ENCODE results near the gene CYB561A3. TPM values are rescaled to one million over a fixed set of nuclear protein-coding genes. Genes with fewer than 3 reads are reported as not detected.

Gene CYB561A3
- total RNA-seq, 4 donors from 2014 or later = 75.9 to 112 (median 87.4) TPM

- no peak for TF ChIP-seq POLR2A (IDR thresholded peaks at IDR 0.05)
- no peak for TF ChIP-seq CTCF (IDR thresholded peaks at IDR 0.05)
- H3K4me3 ChIP-seq = no peak overlapping the region
- H3K27ac ChIP-seq = peak overlapping the region in 3 of 4 donors; percentile 25 to 73 (median 51)
- H3K9me3 ChIP-seq = no peaks in the 10 kb centered on the region
- no peak for DNase-seq
- no peaks in the 10 kb centered on the region for H3K27me3 ChIP-seq
- H3K36me3 ChIP-seq = no peaks in the 10 kb centered on the region
- peaks cover 0 to 16% (median 0%) of the 10 kb centered on the region in 4 donors for H3K4me1 ChIP-seq
Measured at GRCh38 chr11:61380884-61381283, 19.2 kb upstream of the CYB561A3 start.

GRCh38 chr11:61378713-61379313 is 17.1 kb upstream of the CYB561A3 start:
- Histone ChIP-seq H3K4me3 (no peak overlapping the region), H3K27me3 (no peaks in the 10 kb centered on the region), H3K4me1 (peaks cover 0 to 7% (median 0%) of the 10 kb centered on the region in 4 donors), H3K27ac (no peak overlapping the region), H3K36me3 (no peaks in the 10 kb centered on the region), H3K9me3 (no peaks in the 10 kb centered on the region)
- TF ChIP-seq POLR2A (IDR thresholded peaks at IDR 0.05) (no peak), CTCF (IDR thresholded peaks at IDR 0.05) (no peak)
- DNase-seq = no peak

- no peaks in the 10 kb centered on the region for H3K9me3 ChIP-seq
- no peak overlapping the region for H3K4me3 ChIP-seq
- no peaks in the 10 kb centered on the region for H3K36me3 ChIP-seq
- H3K4me1 ChIP-seq = peaks cover 0 to 6% (median 0%) of the 10 kb centered on the region in 4 donors
- H3K27ac ChIP-seq = no peak overlapping the region
- TF ChIP-seq CTCF (IDR thresholded peaks at IDR 0.05) (no peak), POLR2A (IDR thresholded peaks at IDR 0.05) (no peak)
- no peak for DNase-seq
- H3K27me3 ChIP-seq = no peaks in the 10 kb centered on the region
Measured at GRCh38 chr11:61377461-61378160, 15.9 kb upstream of the CYB561A3 start.

- DNase-seq = no peak
- Histone ChIP-seq H3K4me3 (no peak overlapping the region), H3K36me3 (peaks cover 0 to 5% (median 0%) of the 10 kb centered on the region in 3 donors), H3K27ac (no peak overlapping the region), H3K4me1 (no peaks in the 10 kb centered on the region), H3K9me3 (no peaks in the 10 kb centered on the region), H3K27me3 (no peaks in the 10 kb centered on the region)
- TF ChIP-seq POLR2A (IDR thresholded peaks at IDR 0.05) (no peak), CTCF (IDR thresholded peaks at IDR 0.05) (no peak)
Measured at GRCh38 chr11:61375761-61376108, 14.1 kb upstream of the CYB561A3 start.

GRCh38 chr11:61372659-61373420 is 11.2 kb upstream of the CYB561A3 start:
- DNase-seq = no peak
- Histone ChIP-seq H3K36me3 (peaks cover 0 to 30% (median 0%) of the 10 kb centered on the region in 3 donors), H3K4me1 (no peaks in the 10 kb centered on the region), H3K9me3 (no peaks in the 10 kb centered on the region), H3K27me3 (no peaks in the 10 kb centered on the region), H3K27ac (no peak overlapping the region), H3K4me3 (no peak overlapping the region)
- no peak for TF ChIP-seq CTCF (IDR thresholded peaks at IDR 0.05)
- TF ChIP-seq POLR2A (IDR thresholded peaks at IDR 0.05) = no peak

Data from Peyer's patch (tissue), 4 donors.